Measurements from ENCODE around the gene LIMK1. TPM values are rescaled to one million over a fixed set of nuclear protein-coding genes. Genes with fewer than 3 reads are reported as not detected.

Gene LIMK1
- total and polyA plus RNA-seq, 3 donors from 2014 or later, result 38.6 to 54.8 (median 42.4) TPM

GRCh38 chr7:74049997-74050798 is 33.4 kb upstream of the LIMK1 start:
- WGBS, 2 donors, result 73 to 80% methylated on average over 3 of the region's 3 CpGs
- H3K27me3 ChIP-seq, result no peaks in the 10 kb centered on the region
- H3K27ac ChIP-seq, result no peak overlapping the region
- peaks cover 7% of the 10 kb centered on the region for H3K4me1 ChIP-seq
- intact Hi-C loops (cut with DNase I; ENCODE audit: low total_unique reads), result no loop called here
- no peaks in the 10 kb centered on the region for H3K36me3 ChIP-seq (ENCODE audit: low read depth, missing control alignments)
- H3K4me3 ChIP-seq, result no peak overlapping the region
- no peaks in the 10 kb centered on the region for H3K9me3 ChIP-seq
- DNase-seq, result no peak
- no peak for TF ChIP-seq POLR2A (IDR thresholded peaks at IDR 0.05)
- TF ChIP-seq, protein P1, sequence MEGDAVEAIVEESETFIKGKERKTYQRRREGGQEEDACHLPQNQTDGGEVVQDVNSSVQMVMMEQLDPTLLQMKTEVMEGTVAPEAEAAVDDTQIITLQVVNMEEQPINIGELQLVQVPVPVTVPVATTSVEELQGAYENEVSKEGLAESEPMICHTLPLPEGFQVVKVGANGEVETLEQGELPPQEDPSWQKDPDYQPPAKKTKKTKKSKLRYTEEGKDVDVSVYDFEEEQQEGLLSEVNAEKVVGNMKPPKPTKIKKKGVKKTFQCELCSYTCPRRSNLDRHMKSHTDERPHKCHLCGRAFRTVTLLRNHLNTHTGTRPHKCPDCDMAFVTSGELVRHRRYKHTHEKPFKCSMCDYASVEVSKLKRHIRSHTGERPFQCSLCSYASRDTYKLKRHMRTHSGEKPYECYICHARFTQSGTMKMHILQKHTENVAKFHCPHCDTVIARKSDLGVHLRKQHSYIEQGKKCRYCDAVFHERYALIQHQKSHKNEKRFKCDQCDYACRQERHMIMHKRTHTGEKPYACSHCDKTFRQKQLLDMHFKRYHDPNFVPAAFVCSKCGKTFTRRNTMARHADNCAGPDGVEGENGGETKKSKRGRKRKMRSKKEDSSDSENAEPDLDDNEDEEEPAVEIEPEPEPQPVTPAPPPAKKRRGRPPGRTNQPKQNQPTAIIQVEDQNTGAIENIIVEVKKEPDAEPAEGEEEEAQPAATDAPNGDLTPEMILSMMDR (IDR thresholded peaks at IDR 0.05), result no peak

DNA sequence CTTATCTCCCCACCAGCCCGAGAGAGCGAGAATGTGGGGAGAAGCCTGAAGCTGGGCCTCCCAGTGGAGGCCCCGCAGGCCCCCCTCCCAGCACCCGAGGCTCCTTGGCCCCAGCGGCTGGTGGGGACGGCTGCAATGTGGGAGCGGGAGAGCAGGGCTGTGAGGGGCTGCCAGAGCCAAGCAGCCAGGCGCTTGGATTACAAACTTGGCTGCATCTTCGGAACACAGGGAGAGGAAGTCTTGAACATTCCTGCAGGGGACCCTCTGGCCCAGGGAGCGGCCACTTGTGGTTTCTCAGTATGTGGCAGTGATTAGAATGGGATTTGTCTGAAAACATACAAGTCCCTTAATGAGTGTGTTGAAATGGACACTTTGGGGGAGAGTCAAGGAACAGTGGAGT is 32.4 kb upstream of the LIMK1 start:
- DNase-seq, result peak; percentile 51
- H3K36me3 ChIP-seq (ENCODE audit: low read depth, missing control alignments), result no peaks in the 10 kb centered on the region
- 56 to 61% methylated on average over 3 to 10 of the region's 10 CpGs for WGBS, 2 donors
- no peak overlapping the region for H3K4me3 ChIP-seq
- intact Hi-C loops (cut with DNase I; ENCODE audit: low total_unique reads), result no loop called here
- H3K27me3 ChIP-seq, result no peaks in the 10 kb centered on the region
- TF ChIP-seq POLR2A (IDR thresholded peaks at IDR 0.05), result no peak
- TF ChIP-seq, protein P1 (IDR thresholded peaks at IDR 0.05), result no peak
- no peak overlapping the region for H3K27ac ChIP-seq
- H3K4me1 ChIP-seq, result peaks cover 7% of the 10 kb centered on the region
- H3K9me3 ChIP-seq, result no peaks in the 10 kb centered on the region

GRCh38 chr7:74051629-74052410 is 31.8 kb upstream of the LIMK1 start:
- Histone ChIP-seq H3K27me3 (no peaks in the 10 kb centered on the region), H3K4me1 (peaks cover 7% of the 10 kb centered on the region), H3K4me3 (no peak overlapping the region), H3K36me3 (ENCODE audit: low read depth, missing control alignments) (no peaks in the 10 kb centered on the region), H3K9me3 (no peaks in the 10 kb centered on the region), H3K27ac (no peak overlapping the region)
- no peak for DNase-seq
- intact Hi-C loops (cut with DNase I; ENCODE audit: low total_unique reads), result no loop called here
- 60 to 68% methylated on average over 7 to 16 of the region's 16 CpGs for WGBS, 2 donors
- TF ChIP-seq POLR2A (IDR thresholded peaks at IDR 0.05), result no peak
- TF ChIP-seq, protein P1 (IDR thresholded peaks at IDR 0.05), result no peak

- Histone ChIP-seq H3K27me3 (no peaks in the 10 kb centered on the region), H3K9me3 (no peaks in the 10 kb centered on the region), H3K27ac (no peak overlapping the region), H3K36me3 (ENCODE audit: low read depth, missing control alignments) (no peaks in the 10 kb centered on the region), H3K4me1 (peaks cover 7% of the 10 kb centered on the region), H3K4me3 (no peak overlapping the region)
- DNase-seq, result no peak
- 75 to 89% methylated on average over 1 of the region's 1 CpG for WGBS, 2 donors
- TF ChIP-seq, protein P1 (IDR thresholded peaks at IDR 0.05), result no peak
- no peak for TF ChIP-seq POLR2A (IDR thresholded peaks at IDR 0.05)
- intact Hi-C loops (cut with DNase I; ENCODE audit: low total_unique reads), result no loop called here
Measured at GRCh38 chr7:74052628-74053027, 31.0 kb upstream of the LIMK1 start.

All from testis (tissue), 3 donors.